NCI-H187 (cell line): Measurements from ENCODE around the gene SH3RF3.
A peak's percentile ranks its signal among the peaks of the same experiment; 100 is the strongest.

Source experiments
- DNase-seq, 2 experiments: peaks; one replicate each; lab custom pipeline; 2025; lab: John Stamatoyannopoulos, UW

Gene SH3RF3

GRCh38 chr2:109288544-109289368 is 159.8 kb downstream of the SH3RF3 start:
- no peak for DNase-seq

- DNase-seq, result no peak
Observed at GRCh38 chr2:109289504-109290222, 160.7 kb downstream of the SH3RF3 start.

GRCh38 chr2:109290887-109291643 is 162.1 kb downstream of the SH3RF3 start:
- no peak for DNase-seq

GRCh38 chr2:109292386-109292785 is 163.4 kb downstream of the SH3RF3 start:
- DNase-seq, result no peak

- DNase-seq, result no peak
Observed at GRCh38 chr2:109293663-109294062, 164.7 kb downstream of the SH3RF3 start.

- no peak for DNase-seq
Observed at GRCh38 chr2:109294523-109294922, 165.5 kb downstream of the SH3RF3 start.

- DNase-seq, result no peak
Observed at GRCh38 chr2:109295070-109295780, 166.2 kb downstream of the SH3RF3 start.

GRCh38 chr2:109295781-109296117 is 166.7 kb downstream of the SH3RF3 start:
- no peak for DNase-seq

GRCh38 chr2:109297566-109298490 is 168.8 kb downstream of the SH3RF3 start:
- DNase-seq, result no peak

GRCh38 chr2:109298851-109299250 is 169.8 kb downstream of the SH3RF3 start:
- no peak for DNase-seq

- DNase-seq, result no peak
Observed at GRCh38 chr2:109299536-109299935, 170.5 kb downstream of the SH3RF3 start.

GRCh38 chr2:109300582-109300981 is 171.6 kb downstream of the SH3RF3 start:
- DNase-seq, result no peak

GRCh38 chr2:109301746-109302145 is 172.7 kb downstream of the SH3RF3 start:
- DNase-seq, result no peak

GRCh38 chr2:109302319-109302718 is 173.3 kb downstream of the SH3RF3 start:
- no peak for DNase-seq

GRCh38 chr2:109304242-109304641 is 175.2 kb downstream of the SH3RF3 start:
- DNase-seq, result no peak

- DNase-seq, result peak; percentile 9 to 54
Observed at GRCh38 chr2:109304731-109305470, 175.9 kb downstream of the SH3RF3 start.

- no peak for DNase-seq
Observed at GRCh38 chr2:109305490-109306167, 176.6 kb downstream of the SH3RF3 start.

GRCh38 chr2:109306190-109306589 is 177.2 kb downstream of the SH3RF3 start:
- no peak for DNase-seq

GRCh38 chr2:109311771-109312170 is 182.8 kb downstream of the SH3RF3 start:
- no peak for DNase-seq

- DNase-seq, result no peak
Observed at GRCh38 chr2:109312902-109313301, 183.9 kb downstream of the SH3RF3 start.
